DLD1 (cell line): ENCODE results near the gene MRGPRE.

Experiments
- in situ Hi-C: cut with HindIII; loops from 2 replicates; pipeline ENCODE4 v1.10.0; 2017; ENCODE audit warnings: low sequenced_read_pairs

MRGPRE gene

GRCh38 chr11:3214420-3214699 is 17.9 kb downstream of the MRGPRE start:
- in situ Hi-C loops, result no loop called here

GRCh38 chr11:3213659-3214419 is 18.4 kb downstream of the MRGPRE start:
- in situ Hi-C loops, result no loop called here

- in situ Hi-C loops, result no loop called here
Measured at GRCh38 chr11:3208272-3208671, 23.9 kb downstream of the MRGPRE start.

GRCh38 chr11:3207526-3208189 is 24.6 kb downstream of the MRGPRE start:
- in situ Hi-C loops, result no loop called here

- in situ Hi-C loops, result no loop called here
Measured at GRCh38 chr11:3206922-3207204, 25.4 kb downstream of the MRGPRE start.

- in situ Hi-C loops, result no loop called here
Measured at GRCh38 chr11:3206156-3206921, 25.9 kb downstream of the MRGPRE start.

GRCh38 chr11:3205261-3206155 is 26.7 kb downstream of the MRGPRE start:
- in situ Hi-C loops, result no loop called here

GRCh38 chr11:3204141-3205015 is 27.8 kb downstream of the MRGPRE start:
- in situ Hi-C loops, result no loop called here

GRCh38 chr11:3203221-3204043 is 28.8 kb downstream of the MRGPRE start:
- in situ Hi-C loops, result no loop called here

- in situ Hi-C loops, result no loop called here
Measured at GRCh38 chr11:3202759-3203158, 29.5 kb downstream of the MRGPRE start.

GRCh38 chr11:3202305-3202704 is 29.9 kb downstream of the MRGPRE start:
- in situ Hi-C loops, result no loop called here

- in situ Hi-C loops, result no loop called here
Measured at GRCh38 chr11:3201677-3202181, 30.5 kb downstream of the MRGPRE start.

GRCh38 chr11:3201112-3201581 is 31.1 kb downstream of the MRGPRE start:
- in situ Hi-C loops, result no loop called here

- in situ Hi-C loops, result no loop called here
Measured at GRCh38 chr11:3200388-3201111, 31.7 kb downstream of the MRGPRE start.

GRCh38 chr11:3199537-3200295 is 32.5 kb downstream of the MRGPRE start:
- in situ Hi-C loops, result no loop called here

GRCh38 chr11:3198815-3199214 is 33.4 kb downstream of the MRGPRE start:
- in situ Hi-C loops, result no loop called here

- in situ Hi-C loops, result no loop called here
Measured at GRCh38 chr11:3197878-3198528, 34.2 kb downstream of the MRGPRE start.
